ENCODE results near the gene SLC9A2.
A peak's percentile ranks its signal among the peaks of the same experiment; 100 is the strongest.

SLC9A2 gene

GRCh38 chr2:102669401-102669800, 50.0 kb downstream of the SLC9A2 start:
- no peak for TF ChIP-seq GABPA (IDR thresholded peaks at IDR 0.05; ENCODE audit: low read depth)
- TF ChIP-seq, protein P1, sequence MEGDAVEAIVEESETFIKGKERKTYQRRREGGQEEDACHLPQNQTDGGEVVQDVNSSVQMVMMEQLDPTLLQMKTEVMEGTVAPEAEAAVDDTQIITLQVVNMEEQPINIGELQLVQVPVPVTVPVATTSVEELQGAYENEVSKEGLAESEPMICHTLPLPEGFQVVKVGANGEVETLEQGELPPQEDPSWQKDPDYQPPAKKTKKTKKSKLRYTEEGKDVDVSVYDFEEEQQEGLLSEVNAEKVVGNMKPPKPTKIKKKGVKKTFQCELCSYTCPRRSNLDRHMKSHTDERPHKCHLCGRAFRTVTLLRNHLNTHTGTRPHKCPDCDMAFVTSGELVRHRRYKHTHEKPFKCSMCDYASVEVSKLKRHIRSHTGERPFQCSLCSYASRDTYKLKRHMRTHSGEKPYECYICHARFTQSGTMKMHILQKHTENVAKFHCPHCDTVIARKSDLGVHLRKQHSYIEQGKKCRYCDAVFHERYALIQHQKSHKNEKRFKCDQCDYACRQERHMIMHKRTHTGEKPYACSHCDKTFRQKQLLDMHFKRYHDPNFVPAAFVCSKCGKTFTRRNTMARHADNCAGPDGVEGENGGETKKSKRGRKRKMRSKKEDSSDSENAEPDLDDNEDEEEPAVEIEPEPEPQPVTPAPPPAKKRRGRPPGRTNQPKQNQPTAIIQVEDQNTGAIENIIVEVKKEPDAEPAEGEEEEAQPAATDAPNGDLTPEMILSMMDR (IDR thresholded peaks at IDR 0.05; ENCODE audit: insufficient read depth, low read length): no peak
- no peak for TF ChIP-seq REST (IDR thresholded peaks at IDR 0.05; ENCODE audit: insufficient replicate concordance, low read depth)
- TF ChIP-seq SPI1 (IDR thresholded peaks at IDR 0.05; ENCODE audit: borderline replicate concordance, low read depth): no peak
- TF ChIP-seq POLR2AphosphoS5 (IDR thresholded peaks at IDR 0.05; ENCODE audit: low read depth): no peak
- no peak for DNase-seq (ENCODE audit: low read depth in 1 of 2, low spot score in 1 of 2)
- H3K27me3 ChIP-seq (ENCODE audit: insufficient read depth, poor library complexity, severe bottlenecking): no peaks in the 10 kb centered on the region

GRCh38 chr2:102672107-102672776, 52.9 kb downstream of the SLC9A2 start:
- H3K4me3 ChIP-seq (replicated peaks; ENCODE audit: insufficient read depth, low read length): no peak overlapping the region
- no peak for DNase-seq (ENCODE audit: low read depth in 1 of 2, low spot score in 1 of 2)
- no peak for TF ChIP-seq POLR2AphosphoS5 (IDR thresholded peaks at IDR 0.05; ENCODE audit: low read depth)
- no peak for TF ChIP-seq REST (IDR thresholded peaks at IDR 0.05; ENCODE audit: insufficient replicate concordance, low read depth)
- no peak for TF ChIP-seq GABPA (IDR thresholded peaks at IDR 0.05; ENCODE audit: low read depth)
- TF ChIP-seq SPI1 (IDR thresholded peaks at IDR 0.05; ENCODE audit: borderline replicate concordance, low read depth): peak; percentile 63; the same call in 1 of the 2 replicates
- H3K27me3 ChIP-seq (ENCODE audit: insufficient read depth, poor library complexity, severe bottlenecking): no peaks in the 10 kb centered on the region
- H3K27ac ChIP-seq (replicated peaks): no peak overlapping the region

More at GRCh38 chr2:102669401-102669800, 50.0 kb downstream of the SLC9A2 start:
- no peak overlapping the region for H3K27ac ChIP-seq (replicated peaks)
- no peak overlapping the region for H3K4me3 ChIP-seq (replicated peaks; ENCODE audit: insufficient read depth, low read length)

GRCh38 chr2:102674370-102674769, 55.0 kb downstream of the SLC9A2 start:
- Histone ChIP-seq H3K27ac (replicated peaks) (no peak overlapping the region), H3K27me3 (ENCODE audit: insufficient read depth, poor library complexity, severe bottlenecking) (no peaks in the 10 kb centered on the region), H3K4me3 (replicated peaks; ENCODE audit: insufficient read depth, low read length) (no peak overlapping the region)
- DNase-seq (ENCODE audit: low read depth in 1 of 2, low spot score in 1 of 2): no peak
- no peak for TF ChIP-seq REST (IDR thresholded peaks at IDR 0.05; ENCODE audit: insufficient replicate concordance, low read depth)
- no peak for TF ChIP-seq POLR2AphosphoS5 (IDR thresholded peaks at IDR 0.05; ENCODE audit: low read depth)
- TF ChIP-seq, protein P1 (IDR thresholded peaks at IDR 0.05; ENCODE audit: insufficient read depth, low read length): no peak
- no peak for TF ChIP-seq GABPA (IDR thresholded peaks at IDR 0.05; ENCODE audit: low read depth)
- TF ChIP-seq SPI1 (IDR thresholded peaks at IDR 0.05; ENCODE audit: borderline replicate concordance, low read depth): no peak
